Suprapubic skin (tissue), 4 donors: ENCODE results near the gene ATP2A3.

Experiments used
- POLR2A ChIP-seq, 2 donors: fragments of 450-650 bp; IDR thresholded peaks; one replicate each; pipeline ENCODE4 v1.6.1; 2017; ENCODE audit warnings: antibody characterized with exemption in 2 of 2, mild to moderate bottlenecking in 2 of 2, moderate library complexity in 2 of 2
- POLR2AphosphoS5 ChIP-seq, 3 donors: sonication (generic); formaldehyde crosslinking; IDR thresholded peaks; one replicate each; pipeline ENCODE4 v1.6.1; 2017; ENCODE audit warnings: antibody characterized with exemption in 3 of 3
- TF ChIP-seq, protein P1 (sequence below), 2 donors: fragments of 200-600 bp in 1 of 2; fragments of 450-650 bp in 1 of 2; sonication (generic) in 1 of 2; IDR thresholded peaks; one replicate each; pipeline ENCODE4 v1.5.1; 2016 to 2019; ENCODE audit warnings: antibody characterized with exemption in 2 of 2, mild to moderate bottlenecking in 1 of 2, moderate library complexity in 1 of 2

- TF ChIP-seq, protein P1, sequence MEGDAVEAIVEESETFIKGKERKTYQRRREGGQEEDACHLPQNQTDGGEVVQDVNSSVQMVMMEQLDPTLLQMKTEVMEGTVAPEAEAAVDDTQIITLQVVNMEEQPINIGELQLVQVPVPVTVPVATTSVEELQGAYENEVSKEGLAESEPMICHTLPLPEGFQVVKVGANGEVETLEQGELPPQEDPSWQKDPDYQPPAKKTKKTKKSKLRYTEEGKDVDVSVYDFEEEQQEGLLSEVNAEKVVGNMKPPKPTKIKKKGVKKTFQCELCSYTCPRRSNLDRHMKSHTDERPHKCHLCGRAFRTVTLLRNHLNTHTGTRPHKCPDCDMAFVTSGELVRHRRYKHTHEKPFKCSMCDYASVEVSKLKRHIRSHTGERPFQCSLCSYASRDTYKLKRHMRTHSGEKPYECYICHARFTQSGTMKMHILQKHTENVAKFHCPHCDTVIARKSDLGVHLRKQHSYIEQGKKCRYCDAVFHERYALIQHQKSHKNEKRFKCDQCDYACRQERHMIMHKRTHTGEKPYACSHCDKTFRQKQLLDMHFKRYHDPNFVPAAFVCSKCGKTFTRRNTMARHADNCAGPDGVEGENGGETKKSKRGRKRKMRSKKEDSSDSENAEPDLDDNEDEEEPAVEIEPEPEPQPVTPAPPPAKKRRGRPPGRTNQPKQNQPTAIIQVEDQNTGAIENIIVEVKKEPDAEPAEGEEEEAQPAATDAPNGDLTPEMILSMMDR (IDR thresholded peaks at IDR 0.05), result no peak
- TF ChIP-seq POLR2A (IDR thresholded peaks at IDR 0.05), result no peak
- no peak for TF ChIP-seq POLR2AphosphoS5 (IDR thresholded peaks at IDR 0.05)
These were observed 63.6 kb downstream of the ATP2A3 start for GRCh38 chr17:3900646-3901045.
